Prostate gland (tissue), 2 donors: Measurements from ENCODE around the gene ADAMTS2. TPM values are rescaled to one million over a fixed set of nuclear protein-coding genes. Genes with fewer than 3 reads are reported as not detected.

Source experiments
- DNase-seq: peaks from one replicate; pipeline ENCODE4 v3.0.0-alpha.2; 2019; ENCODE audit warnings: low spot score
- H3K27ac ChIP-seq, 2 donors: fragments of 200-600 bp; sonication (generic); 2 replicates each; pipeline ENCODE4 v1.5.1; 2017 to 2019
- H3K27me3 ChIP-seq: fragments of 200-600 bp; sonication (generic); replicated peaks from 2 replicates; pipeline ENCODE4 v1.5.1; 2019; ENCODE audit not compliant: insufficient read depth
- H3K36me3 ChIP-seq, 2 donors: fragments of 200-600 bp; sonication (generic); 1 replicate in 1 of 2; 2 replicates in 1 of 2; pipeline versions ENCODE4 v1.5.1 to v1.8.1; 2017 to 2019
- H3K4me1 ChIP-seq: fragments of 200-600 bp; sonication (generic); replicated peaks from 2 replicates; pipeline ENCODE4 v1.5.1; 2019
- H3K4me3 ChIP-seq, 2 donors: fragments of 200-600 bp; sonication (generic); 2 replicates each; pipeline ENCODE4 v1.5.1; 2017 to 2019
- H3K9me3 ChIP-seq: fragments of 200-600 bp; sonication (generic); 2 replicates; pipeline ENCODE4 v1.5.1; 2017
- POLR2A ChIP-seq: fragments of 450-650 bp; IDR thresholded peaks from one replicate; pipeline ENCODE4 v1.6.1; 2016; ENCODE audit warnings: antibody characterized with exemption, mild to moderate bottlenecking
- POLR2AphosphoS5 ChIP-seq: sonication (generic); formaldehyde crosslinking; IDR thresholded peaks from one replicate; pipeline ENCODE4 v1.6.1; 2017; ENCODE audit warnings: antibody characterized with exemption
- WGBS: methylation state at CpG from one replicate; pipeline ENCODE4 v1.1.5; 2018; 5-methylcytosine and 5-hydroxymethylcytosine counted together
- intact Hi-C: fragments of 100-400 bp; cut with DNase I; formaldehyde crosslinking; loops from one replicate; pipeline ENCODE4 v1.14.2; 2022
- total RNA-seq, 2 donors: library from RNA; depleted of rRNA; stranded (reverse); fragments of >200 nt; gene quantifications; one replicate each; pipeline ENCODE4 v1.1.0, GENCODE V29; 2016
- TF ChIP-seq, protein P1 (sequence below), 4 experiments: fragments of 200-600 bp in 2 of 4; fragments of 450-650 bp in 2 of 4; sonication (generic) in 2 of 4; IDR thresholded peaks; 1 replicate in 3 of 4; 2 replicates in 1 of 4; pipeline ENCODE4 v1.5.1; 2016 to 2019; ENCODE audit warnings: antibody characterized with exemption in 4 of 4, mild to moderate bottlenecking in 2 of 4, moderate library complexity in 2 of 4

ADAMTS2 gene
- total RNA-seq, 2 donors from 2014 or later, result 2.0 to 20.3 TPM

DNA sequence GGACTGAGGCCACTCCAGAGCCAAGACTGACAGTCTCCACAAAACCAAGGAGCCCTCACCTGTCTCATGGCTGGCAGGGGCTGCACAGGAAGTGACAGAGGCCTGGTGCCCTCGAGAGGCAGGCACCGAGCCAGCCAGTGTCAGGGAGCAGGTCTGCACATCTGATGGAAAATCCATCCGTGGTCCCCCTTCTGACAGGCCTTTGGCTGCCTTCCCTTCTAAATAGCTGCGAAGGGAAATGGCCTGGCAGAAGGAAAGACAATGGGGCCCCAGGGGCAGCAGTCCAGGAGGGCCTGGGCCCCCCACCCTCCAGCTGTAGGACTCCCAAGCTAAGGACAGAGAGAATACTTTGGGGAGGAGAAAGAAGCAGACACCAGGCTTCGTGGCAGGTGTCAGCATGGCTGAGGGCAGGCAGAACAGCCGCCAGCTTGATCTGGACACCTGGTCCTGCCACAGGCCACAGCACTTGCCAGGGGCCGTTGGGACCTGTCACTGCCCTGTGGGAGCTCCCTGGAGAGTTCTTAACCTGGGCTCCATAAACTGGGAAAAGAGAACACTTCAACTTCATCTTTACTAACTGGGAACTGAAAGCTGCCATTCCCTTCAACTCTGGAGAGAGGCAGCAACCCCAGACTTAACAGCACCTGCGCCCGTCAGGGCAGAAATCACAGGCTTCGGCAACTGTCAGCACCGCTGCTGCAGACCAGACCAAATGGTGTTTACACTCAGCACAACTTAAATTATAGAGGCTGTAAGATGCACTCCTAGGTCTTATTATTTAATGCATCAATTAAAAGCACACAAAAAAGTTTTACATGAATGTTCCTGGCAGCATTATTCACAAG is 22.0 kb downstream of the ADAMTS2 start:
- Histone ChIP-seq H3K36me3 (no peaks in the 10 kb centered on the region), H3K4me3 (no peak overlapping the region), H3K9me3 (no peaks in the 10 kb centered on the region), H3K4me1 (no peaks in the 10 kb centered on the region), H3K27me3 (no peaks in the 10 kb centered on the region), H3K27ac (no peak overlapping the region)
- WGBS, result 53% methylated on average over 11 of the region's 11 CpGs
- intact Hi-C loops, result no loop called here
- TF ChIP-seq, protein P1, sequence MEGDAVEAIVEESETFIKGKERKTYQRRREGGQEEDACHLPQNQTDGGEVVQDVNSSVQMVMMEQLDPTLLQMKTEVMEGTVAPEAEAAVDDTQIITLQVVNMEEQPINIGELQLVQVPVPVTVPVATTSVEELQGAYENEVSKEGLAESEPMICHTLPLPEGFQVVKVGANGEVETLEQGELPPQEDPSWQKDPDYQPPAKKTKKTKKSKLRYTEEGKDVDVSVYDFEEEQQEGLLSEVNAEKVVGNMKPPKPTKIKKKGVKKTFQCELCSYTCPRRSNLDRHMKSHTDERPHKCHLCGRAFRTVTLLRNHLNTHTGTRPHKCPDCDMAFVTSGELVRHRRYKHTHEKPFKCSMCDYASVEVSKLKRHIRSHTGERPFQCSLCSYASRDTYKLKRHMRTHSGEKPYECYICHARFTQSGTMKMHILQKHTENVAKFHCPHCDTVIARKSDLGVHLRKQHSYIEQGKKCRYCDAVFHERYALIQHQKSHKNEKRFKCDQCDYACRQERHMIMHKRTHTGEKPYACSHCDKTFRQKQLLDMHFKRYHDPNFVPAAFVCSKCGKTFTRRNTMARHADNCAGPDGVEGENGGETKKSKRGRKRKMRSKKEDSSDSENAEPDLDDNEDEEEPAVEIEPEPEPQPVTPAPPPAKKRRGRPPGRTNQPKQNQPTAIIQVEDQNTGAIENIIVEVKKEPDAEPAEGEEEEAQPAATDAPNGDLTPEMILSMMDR (IDR thresholded peaks at IDR 0.05), result no peak
- TF ChIP-seq POLR2AphosphoS5, result no peak
- no peak for TF ChIP-seq POLR2A
- DNase-seq, result no peak

DNA sequence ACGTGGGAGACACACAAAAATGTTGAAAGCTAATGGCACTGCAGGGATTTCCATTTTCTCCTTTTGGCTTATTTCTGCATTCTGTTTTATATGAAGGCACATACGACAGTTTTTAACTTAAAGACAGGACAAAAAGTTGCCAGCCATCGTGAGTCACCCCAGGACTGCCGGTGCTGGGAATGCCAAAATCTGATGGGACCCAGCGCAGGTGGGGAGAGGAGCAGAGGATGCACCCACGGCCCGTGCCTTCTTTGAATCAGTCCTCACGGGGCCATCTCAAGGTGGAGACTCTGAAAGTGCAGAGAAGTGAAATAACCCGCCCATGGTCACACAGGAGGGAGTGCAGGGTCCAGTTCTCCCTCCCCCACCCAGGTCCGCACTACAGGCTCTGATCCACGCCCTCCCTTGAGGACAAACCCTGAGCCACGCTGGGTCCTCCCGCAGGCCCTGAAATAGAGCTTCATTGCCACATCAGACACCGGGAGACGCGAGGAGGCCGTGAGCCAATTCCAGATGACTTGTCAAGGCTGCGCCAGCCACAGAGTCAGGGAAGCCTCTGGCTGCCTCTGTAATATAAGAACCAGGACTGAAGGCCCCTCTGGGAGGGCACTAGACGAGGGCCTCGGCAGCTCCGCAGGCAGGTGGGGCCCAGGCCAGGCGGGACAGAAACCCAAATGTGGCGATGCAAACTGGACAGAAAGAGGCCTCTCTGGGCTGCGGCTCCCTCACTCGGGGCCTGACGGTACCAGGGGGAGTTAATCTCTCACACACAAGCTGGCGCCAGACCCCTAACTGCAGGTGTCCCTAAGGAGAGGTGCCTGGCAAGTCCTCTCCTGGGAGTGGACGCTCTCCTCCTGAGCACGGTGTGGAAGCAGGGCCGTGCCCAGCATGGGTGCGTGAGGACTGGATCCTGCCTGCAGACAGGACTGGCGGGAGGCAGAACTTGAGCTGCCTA is 22.9 kb downstream of the ADAMTS2 start:
- no peak for DNase-seq
- H3K9me3 ChIP-seq, result no peaks in the 10 kb centered on the region
- TF ChIP-seq POLR2A, result no peak
- TF ChIP-seq, protein P1 (IDR thresholded peaks at IDR 0.05), result no peak
- TF ChIP-seq POLR2AphosphoS5, result no peak
- H3K36me3 ChIP-seq, result no peaks in the 10 kb centered on the region
- WGBS, result 83% methylated on average over 32 of the region's 32 CpGs
- H3K27ac ChIP-seq, result no peak overlapping the region
- intact Hi-C loops, result no loop called here
- no peaks in the 10 kb centered on the region for H3K27me3 ChIP-seq
- no peak overlapping the region for H3K4me3 ChIP-seq
- no peaks in the 10 kb centered on the region for H3K4me1 ChIP-seq

DNA sequence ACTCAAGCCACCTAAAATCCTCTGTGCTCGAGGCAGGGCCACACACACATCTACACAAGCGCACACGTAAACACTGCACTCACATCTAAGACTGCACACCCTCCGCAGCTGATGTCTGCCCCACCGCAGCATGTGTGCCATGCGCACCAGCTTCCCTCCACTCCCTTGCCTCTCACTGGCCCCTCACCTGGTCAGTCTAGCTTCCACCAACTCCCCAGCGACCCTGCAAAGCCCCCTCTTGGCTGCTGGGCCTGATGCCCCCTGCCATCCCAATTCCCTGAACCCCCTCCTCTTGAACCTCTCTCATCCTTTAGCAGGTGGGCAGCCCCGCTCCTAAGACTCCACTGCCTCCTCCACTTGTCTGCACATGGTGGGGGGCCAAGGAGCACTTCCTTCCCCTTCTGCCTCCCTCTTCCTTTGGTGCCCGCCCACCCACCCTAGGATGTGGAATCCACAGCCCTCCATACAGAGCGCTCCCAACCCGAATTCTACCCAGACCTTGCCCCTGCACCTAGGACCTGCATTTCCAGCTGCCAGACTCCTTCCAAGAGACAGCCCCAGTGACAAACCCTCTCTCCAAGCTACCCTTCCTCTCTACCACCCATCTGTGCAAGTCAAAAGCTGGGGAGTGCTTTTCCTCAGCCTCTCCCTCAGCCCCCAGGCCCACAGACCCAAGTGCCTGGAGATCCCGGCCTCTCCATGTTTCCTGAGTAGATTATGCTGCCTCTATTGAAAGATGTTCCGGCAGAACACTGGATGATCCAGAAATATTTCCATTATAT is 23.9 kb downstream of the ADAMTS2 start:
- Histone ChIP-seq H3K27me3 (no peaks in the 10 kb centered on the region), H3K36me3 (no peaks in the 10 kb centered on the region), H3K27ac (no peak overlapping the region), H3K4me1 (no peaks in the 10 kb centered on the region), H3K9me3 (no peaks in the 10 kb centered on the region), H3K4me3 (no peak overlapping the region)
- 92% methylated on average over 13 of the region's 13 CpGs for WGBS
- TF ChIP-seq POLR2AphosphoS5 (no peak), POLR2A (no peak)
- TF ChIP-seq, protein P1 (IDR thresholded peaks at IDR 0.05), result no peak
- DNase-seq, result no peak
- intact Hi-C loops, result no loop called here

DNA sequence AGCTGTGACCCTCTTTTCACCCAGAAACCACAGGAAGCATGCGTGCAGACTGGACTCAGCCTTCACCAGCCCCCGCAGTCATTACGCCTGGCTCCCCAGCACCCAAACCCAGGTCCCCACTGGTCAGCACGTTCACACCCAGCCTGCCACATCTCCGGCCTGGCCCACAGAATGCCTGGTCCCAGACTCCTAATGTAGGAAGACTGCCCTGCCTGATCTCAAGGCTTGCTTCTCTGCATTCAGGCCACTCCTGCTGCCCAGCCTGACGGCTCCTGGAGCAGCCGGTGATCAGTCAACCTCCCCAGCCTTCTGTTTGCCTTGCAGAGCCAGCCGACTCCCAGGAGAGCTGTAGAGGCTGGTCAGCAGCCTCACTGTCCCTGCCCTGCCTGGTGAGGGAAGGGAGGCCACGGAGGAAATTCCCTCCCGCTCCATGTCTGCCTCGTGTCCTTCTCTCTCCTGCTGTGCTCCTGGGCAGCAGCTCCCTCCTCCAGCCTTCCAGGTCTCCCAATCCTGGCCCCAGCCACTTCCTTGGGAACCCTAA is 25.4 kb downstream of the ADAMTS2 start:
- intact Hi-C loops, result no loop called here
- H3K27me3 ChIP-seq, result no peaks in the 10 kb centered on the region
- DNase-seq, result no peak
- TF ChIP-seq, protein P1 (IDR thresholded peaks at IDR 0.05), result no peak
- TF ChIP-seq POLR2AphosphoS5 (no peak), POLR2A (no peak)
- H3K27ac ChIP-seq, result no peak overlapping the region
- WGBS, result 52% methylated on average over 11 of the region's 11 CpGs
- no peaks in the 10 kb centered on the region for H3K4me1 ChIP-seq
- H3K9me3 ChIP-seq, result no peaks in the 10 kb centered on the region
- H3K4me3 ChIP-seq, result no peak overlapping the region
- no peaks in the 10 kb centered on the region for H3K36me3 ChIP-seq
